AG20443 (cell line): ENCODE measurements around the gene RAB22A.
A peak's percentile ranks its signal among the peaks of the same experiment; 100 is the strongest.
"Not testable (repeated sequence)": the region's sequence is repeated elsewhere in the genome, so short reads cannot be mapped to it uniquely, and the experiment has no call there.

Experiments used
- DNase-seq: peaks from one replicate; pipeline ENCODE4 v3.0.0; 2012; ENCODE audit warnings: low spot score, mixed read lengths

Gene RAB22A

DNA sequence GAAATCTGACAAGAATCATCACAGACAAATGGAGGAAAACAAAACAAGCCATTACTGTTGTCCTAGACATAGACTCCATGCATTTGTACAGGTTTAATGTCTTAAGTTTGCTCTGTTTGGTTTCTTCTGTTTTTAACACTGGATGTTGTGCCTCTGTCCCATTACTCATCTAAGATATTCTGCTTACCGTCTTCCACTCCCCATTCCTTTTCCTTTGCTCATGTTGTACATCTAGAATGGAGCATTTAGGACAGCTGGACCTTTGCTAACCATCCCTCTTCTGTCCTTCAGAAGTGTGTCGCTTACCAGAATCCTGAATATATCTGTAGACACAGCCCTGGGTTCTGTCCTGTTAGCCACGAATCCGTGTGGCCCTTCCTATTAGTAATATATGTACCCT is 35.2 kb downstream of the RAB22A start:
- peak; percentile 57 for DNase-seq

DNA sequence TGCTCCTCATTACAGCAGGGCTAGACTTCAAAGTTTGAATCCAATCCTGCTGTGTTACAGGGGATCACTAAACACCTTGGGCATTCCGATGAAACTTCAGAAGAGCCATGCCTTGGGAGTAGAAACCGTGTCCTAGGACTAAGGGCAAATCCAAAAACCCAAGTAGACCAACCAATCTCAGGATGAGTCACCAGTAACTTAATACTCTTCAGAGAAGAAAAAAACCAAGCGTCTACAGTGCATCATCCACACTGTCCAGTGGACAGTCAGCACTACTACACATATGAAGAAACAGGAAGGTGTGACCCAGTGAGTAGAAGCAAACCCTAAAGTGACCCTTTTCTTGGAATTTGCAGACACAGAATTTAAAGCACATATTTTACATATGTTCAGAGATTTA is 40.1 kb downstream of the RAB22A start:
- peak; percentile 77 for DNase-seq

DNA sequence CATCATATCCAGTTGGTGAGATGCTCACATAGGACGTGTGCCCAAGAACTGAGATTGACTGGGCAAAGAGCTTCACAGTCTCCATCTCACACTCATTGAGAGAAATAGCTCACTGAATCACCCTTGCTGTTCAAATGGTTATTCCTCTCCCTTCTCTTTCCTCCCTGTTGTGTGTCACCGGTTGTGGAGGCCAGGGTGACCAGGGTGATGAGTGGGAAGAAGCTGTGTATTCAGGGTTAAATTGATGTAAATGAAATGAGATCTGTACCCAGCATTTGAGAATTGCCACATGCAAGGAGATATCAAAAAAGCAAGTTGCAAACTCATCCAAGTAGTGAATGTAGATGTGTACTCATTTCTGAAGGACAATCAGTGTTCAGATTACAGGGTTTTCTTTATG is 43.0 kb downstream of the RAB22A start:
- no peak for DNase-seq

DNA sequence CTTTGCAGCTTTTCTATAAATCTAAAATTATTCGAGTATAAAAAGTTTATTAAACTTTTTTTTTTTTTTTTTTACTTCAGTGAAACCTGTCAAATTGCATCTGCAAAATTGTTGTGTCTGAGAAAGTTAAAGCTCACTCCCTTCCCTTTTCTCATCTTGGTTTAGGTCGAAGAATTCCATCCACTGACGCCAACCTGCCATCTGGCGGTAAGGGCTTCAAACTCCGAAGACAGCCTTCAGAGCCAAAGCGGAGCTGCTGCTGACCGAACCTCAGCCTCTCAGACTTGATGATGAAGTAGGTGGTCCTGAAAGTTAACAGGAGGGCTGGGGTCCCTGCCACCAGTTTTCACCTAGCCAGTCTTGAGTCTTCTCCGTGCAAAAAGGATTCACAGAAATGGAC is 49.9 kb downstream of the RAB22A start:
- DNase-seq: peak; percentile 25

DNA sequence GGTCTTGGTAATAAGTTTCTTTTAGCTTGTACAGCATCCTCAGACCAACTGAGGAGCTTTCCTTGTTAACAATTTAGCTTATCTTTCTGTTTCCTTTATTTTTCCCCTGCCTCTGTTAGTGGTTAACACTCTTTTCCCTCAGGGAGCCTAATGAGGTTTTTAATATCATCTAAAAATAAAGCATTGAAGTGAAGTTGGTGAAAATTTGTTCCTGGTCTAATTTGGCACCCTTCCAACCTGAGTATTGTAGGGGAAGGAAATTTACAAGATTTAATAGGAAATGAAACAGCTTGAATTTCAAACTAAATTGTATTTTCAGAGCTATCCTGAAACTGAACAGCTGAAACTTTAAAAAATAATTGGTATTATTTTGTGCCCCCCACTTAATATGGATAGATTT is 51.4 kb downstream of the RAB22A start:
- no peak for DNase-seq

DNA sequence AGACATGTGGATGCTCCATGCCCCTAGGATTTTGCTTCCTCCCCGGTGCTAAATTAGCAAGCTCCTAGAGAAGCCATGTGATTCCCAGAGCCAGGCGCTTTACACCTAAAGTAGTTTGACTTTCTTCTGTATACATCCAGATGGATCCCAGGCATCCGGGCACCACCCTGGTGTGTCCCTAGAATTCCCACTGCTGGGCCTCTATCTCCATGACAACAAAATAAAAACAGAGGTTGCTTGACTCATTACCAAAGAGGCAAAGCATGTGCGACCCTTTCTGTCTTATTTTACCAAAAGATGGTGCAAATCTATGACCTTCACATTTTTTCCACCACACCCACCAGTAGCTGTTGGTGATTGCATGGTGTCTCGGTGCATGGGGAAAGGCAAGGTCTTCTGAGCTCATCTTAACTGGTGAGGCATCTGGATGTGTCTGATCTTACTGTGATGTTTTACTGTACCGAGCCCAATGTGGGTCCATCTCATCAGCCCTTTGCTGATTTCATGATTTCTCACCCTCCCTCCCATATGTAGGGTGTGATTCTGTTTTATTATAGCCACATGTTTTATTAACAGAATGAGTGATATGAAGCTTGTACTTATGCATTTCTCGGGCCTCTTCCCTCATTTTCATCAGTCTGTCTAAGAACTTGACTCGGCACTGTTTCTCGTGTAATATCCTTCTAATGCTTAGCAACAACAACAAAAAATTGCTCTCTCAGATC is 52.1 kb downstream of the RAB22A start:
- DNase-seq: peak; percentile 72

DNA sequence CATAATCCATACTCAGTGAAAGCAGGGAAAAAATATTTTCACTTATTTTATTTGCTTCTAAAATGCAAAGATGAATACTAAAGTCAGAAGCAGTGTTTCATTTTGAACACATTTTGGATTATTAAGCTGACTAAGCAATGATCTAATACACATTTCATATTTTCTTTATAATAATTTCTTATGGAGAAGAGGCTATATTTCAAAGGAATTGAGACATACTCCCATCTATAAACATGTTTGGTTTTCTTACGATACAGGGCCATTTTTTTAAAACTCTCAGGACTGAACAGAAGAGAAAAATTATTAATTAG is 52.6 kb downstream of the RAB22A start:
- no peak for DNase-seq

DNA sequence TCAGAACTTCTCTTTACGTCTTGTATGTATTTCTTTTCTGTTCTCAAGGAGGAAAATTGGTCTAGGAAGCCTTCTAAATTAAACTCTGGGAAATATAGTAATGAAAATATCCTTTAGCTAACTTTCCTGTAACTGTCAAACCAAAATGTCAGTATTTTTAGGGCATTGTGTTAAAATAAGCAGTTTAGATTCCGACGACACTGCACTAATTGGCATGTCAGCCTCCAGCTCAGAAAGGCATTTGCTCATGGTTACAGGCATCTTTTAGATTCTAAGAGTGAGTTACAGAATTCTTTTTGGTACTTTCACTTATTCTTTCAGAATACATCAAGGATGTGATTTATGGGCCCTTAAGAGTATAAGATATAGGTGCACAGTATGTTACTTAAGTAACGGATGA is 53.5 kb downstream of the RAB22A start:
- DNase-seq: no peak

DNA sequence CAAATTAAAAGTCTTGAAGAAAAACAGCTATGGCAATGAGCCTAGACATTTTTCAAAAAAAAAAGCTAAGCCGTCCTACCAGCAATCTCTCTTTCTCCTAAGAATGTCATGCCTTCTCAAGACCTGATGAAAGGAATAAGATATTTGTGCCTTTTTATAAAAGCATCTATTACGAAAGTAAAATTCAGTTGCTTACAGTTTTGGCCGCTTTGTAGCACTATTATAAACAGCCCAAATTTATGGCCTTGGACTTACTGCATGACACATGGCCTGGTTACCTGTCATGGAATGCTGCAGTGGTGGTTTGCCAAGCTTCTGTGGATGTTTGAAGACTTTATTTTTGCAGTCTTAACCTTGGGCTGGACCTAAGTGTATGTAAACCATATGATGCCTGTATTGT is 57.4 kb downstream of the RAB22A start:
- no peak for DNase-seq

DNA sequence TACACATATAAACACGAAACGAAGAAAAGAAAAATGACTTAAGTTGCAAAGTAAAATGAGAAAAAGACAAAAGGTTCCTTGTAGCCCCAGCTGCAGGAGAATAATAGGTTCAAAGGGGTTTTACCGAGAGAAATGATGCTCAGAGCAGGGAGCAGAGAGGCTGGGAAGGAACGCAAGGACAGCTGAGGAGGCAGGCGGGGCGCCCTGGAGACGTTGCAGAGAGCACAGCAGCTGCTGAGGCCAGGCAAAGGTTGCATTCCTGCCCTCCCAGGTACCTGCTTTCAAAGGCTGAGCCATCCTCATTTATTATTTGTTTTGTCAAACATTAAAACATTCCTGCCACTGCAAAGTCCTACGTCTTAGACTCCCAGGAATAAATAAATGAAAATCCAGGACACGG is 63.3 kb downstream of the RAB22A start:
- no peak for DNase-seq

DNA sequence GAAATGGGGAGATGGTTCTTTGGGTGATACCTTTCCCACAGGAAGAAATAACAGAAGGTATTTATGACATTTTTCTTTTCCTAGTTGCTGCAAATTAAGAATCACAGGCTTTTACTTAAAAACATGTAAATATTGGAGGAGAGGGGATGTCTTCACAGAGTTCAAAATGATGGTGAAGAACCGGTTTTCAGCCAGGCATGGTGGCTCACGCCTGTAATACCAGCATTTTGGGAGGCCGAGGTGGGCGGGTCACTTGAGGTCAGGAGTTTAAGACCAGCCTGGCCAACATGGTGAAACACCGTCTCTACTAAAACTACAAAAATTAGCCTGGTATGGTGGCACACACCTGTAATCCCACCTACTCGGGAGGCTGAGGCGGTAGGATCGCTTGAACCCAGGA is 63.8 kb downstream of the RAB22A start:
- not testable (repeated sequence) for DNase-seq

DNA sequence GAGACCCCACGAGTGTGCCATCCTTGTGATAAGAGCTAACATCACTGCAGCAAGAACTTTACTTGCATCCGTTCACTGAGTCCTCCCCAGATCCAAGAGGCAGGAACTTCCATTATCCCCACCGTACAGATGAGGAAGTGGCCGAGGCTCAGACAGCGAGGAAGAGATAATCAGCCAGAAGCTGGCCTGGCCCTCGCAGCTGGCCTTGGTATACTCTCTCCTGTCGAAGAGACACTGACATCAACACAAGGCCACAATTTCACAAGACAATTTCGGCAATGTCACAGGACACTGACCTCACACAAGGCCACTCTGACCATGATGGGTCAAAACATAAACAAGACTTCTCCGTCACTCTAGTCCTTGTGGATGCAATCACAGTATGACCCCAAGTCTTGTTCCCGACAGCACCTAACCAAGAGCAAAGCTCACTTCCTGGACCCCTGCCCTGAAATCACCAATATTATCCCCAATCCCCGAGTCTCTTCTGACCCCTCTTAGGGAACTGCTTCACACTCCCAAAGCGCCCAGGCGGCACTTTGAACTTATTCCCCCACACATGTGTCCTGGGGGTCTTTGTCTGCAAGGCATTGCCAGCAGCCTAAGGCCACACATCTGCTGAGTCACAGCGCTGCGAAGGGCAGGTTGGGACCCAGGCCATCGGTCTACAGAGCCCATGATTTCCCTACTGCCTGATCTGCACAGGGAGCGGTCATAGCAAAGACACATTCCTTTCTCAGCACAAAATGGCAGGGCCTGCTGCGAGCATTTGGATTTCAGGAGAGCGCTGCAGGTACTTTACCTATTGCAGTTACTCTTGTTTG is 64.7 kb downstream of the RAB22A start:
- no peak for DNase-seq

DNA sequence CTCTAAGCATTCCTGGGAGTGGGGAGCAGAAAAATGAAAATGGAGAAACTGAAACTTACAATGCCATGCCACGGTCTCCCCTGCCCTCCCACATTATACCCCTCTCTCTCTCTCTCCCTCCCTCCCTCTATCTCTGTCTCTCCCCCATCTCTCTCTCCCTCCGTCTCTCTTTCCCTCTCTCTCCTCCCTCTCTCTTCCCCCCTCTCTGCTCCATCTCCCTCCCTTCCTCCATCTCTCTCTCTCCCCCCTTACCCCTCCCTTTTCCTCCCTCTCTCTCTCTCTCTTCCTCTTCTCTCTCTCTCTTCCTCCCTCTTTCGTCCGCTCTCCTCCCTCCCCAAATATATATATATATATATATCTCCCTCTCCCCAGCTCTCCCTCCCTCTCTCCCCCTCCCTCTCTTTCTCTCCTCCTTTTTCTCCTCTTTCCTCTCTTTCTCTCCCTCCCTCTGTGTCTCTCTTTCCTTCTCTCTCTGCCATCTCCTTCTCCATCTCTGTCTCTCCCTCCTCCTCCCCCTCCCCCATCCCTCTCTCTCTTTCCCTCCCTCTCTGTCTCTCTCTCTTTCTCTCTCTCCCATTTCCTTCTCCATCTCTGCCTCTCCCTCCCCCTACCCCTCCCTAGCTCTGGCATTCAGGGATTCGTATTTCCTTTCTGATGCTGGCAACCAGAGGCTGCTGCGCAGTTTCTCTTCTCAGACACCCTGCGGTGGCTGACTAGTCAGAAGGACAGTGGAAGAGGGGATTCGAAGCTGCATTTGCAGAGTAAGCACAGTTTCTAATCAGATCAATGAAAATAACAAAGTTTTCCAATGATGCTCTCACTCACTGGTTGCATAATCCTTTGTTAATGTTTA is 65.6 kb downstream of the RAB22A start:
- DNase-seq: peak; percentile 74

DNA sequence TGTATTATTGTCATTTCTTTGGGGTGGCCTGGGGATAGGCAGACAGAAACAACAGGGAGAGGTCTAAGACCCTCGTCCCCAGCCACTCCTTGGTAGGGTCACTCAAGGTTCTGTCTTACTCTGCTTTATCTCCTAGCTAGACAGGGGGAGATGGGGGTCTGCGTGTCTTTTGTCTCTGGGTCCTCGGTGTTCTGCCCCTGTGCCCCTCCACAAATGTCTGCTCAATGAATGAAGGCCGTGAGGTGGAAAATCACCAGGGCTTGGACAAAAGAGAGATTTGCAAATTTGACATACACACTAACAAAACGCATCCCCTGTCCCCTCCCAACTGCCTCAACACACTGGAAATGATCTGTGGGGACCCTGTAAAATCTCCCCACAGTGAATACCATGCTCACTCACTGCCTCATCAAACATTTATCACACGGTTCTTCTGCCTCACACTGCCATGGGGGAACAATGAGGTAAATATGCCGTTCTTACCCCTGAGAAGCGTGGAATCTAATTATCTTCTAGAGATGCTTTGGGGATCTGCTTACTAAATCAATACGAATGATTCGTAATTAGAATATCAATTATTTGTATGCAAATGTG is 66.3 kb downstream of the RAB22A start:
- no peak for DNase-seq

DNA sequence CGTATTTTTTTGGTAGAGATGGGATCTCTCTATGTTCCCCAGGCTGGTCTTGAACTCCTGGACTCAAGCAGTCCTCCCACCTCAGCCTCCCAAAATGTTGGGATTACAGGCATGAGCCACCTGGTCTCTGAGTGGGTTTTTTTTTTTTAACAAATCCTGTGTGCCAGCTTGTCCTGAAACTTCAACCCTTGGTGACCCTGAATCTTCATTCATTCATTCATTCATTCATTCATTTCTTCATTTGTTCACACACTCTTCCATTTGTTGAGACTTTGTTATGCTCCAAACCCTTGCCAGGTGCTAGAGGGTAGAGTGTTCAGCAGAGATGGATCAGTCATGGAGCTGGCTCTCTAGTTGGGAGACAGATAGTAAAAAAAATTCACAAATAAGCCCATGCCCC is 67.5 kb downstream of the RAB22A start:
- no peak for DNase-seq

DNA sequence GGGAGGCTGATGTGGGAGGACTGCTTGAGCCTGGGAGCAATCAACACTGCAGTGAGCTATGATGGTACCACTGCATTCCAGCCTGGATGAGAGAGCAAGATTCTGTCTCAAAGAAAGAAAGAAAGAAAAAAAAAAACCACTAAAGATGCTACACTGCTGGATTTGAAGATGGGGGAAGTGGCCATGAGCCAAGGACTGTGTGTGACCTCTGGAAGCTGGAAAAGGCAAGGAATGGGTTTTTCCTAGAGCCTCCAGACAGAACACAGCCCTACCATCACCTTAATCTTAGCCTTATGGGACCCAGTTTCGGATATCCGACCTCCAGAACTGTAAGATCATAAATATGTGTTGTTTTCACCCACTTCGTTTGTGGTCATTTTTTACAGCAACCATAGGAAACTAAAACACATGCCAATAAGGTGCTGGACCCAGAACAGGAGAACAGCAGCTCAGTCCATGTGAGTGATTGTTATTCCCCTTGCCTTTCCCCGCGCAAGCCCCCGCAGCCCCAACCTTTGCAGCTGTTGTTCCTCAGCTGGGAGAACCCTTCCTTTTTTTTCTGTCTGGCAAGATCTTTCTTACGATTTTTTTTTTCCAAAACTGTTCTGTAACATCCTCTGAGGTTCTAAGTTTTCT is 68.4 kb downstream of the RAB22A start:
- DNase-seq: no peak

DNA sequence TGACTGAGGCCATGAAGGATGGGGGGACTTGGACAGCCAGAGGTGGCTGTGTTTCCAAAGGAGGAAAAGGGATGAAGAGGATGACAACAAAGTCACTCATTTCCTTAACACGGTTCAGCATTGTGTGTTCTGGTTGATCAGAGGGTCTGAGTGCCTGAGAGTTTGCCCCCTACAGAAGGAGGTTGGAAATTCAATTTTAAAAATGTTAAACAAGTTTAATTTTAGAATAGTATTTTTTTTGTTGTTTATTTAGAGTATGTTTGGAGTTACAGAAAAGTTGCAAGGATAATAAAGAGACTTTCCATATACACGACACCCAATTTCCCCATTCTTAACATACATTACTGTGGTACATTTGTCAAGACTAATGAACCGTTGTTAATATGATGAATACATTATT is 69.2 kb downstream of the RAB22A start:
- DNase-seq: no peak

DNA sequence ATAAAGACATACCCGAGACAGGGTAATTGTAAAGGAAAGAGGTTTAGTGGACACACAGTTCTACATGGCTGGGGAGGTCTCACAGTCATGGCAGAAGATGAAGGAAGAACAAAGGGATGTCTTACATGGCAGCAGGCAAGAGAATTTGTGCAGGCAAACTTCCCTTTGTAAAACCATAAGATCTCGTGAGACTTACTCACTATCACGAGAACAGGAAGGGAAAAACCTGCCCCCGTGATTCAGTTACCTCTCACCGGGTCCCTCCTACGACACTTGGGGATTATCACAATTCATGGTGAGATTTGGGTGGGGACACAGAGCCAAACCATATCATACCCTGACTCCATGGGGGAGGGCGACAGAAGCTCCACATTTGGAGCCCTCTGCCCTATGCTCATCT is 72.1 kb downstream of the RAB22A start:
- no peak for DNase-seq

DNA sequence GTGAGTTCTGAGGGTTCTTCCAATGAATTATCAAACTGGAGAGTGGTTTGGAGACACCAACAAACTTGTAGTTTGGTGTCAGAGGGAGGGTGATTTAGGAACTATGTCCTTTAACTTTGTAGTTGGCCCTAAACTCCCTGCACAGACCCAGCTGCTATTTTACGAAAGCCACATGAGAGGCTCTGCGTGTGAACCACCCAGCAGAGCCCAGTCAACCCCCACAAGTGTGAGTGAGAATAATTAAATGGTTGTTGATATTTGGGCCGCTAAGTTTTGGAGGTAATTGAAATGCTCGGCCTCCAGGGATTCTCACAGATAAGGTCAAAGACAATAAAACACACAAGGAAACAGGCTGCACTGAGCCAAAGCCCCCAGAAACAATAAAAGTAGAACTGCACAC is 72.6 kb downstream of the RAB22A start:
- DNase-seq: no peak

DNA sequence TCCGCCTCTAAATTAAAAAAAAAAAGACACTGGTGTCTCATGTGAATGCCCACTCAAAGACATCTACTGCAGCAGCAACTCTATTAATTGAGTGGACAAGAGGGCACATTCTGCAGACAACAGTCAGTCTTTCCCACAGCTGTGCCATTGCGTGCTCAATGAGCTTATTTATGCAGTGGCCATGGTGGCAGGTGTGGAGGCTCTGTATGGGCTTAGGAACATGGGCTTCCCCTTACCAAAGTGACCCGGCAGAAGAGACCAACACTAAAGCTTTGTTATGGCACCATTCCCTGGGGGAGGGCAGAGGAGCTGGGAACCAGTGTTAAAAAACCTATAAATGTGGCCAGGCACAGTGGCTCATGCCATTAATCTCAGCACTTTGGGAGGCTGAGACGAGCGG is 75.3 kb downstream of the RAB22A start:
- no peak for DNase-seq

DNA sequence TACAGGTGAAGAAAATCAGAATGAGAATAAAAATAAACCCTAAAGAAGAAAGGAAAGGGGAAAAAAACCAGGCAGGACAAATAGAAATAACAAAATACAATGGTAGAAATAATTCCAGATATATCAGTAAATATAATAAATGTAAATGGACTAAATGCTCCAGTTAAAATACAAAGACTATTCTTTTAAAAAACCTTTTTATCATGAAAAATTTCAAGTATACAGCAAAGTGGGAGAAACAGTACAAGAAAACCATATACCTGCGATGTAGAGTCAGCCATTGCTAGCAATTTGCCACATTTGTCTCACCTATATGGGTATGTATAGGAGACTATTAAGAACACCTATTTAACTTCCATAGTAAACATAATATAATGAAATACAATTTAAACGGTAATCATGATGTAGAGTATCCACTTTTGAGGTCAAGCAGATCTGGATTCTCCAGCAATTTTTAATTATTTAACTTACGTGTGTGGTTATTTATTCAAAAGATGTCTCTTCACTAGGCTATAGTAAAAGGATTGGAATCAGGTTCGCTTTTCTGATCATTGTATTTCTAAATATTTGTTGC is 78.6 kb downstream of the RAB22A start:
- DNase-seq: no peak

DNA sequence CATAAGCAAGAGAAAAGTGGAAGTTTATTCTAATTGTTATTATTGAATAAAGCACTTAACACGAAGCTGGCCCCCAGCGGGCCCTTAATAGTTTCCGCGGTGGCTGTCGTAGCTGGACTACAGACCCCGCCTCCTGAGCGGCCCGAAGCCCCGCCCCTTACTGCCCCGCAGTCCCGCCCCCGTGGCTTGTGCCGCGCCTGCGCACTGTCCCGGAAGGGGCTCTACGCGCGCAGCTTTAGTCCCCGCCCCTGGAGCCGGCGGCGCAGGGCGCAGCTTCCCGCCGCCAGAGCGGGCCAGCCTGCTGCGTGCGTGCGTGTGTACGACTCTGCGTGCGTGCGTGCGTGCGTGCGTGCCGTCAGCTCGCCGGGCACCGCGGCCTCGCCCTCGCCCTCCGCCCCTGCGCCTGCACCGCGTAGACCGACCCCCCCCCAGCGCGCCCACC is 79.4 kb downstream of the RAB22A start, which contains the start of gene VAPB:
TSS of gene VAPB (plus strand) at position 348 of the 442 bp plus-strand sequence. CDS start 231 bp downstream, outside the sequence.
- DNase-seq: peak; percentile 99
